ENCODE results near the gene PCF11. TPM values are rescaled to one million over a fixed set of nuclear protein-coding genes. Genes with fewer than 3 reads are reported as not detected.

Gene PCF11
- total RNA-seq, 1 experiment from 2014 or later = 41.9 TPM

GRCh38 chr11:83156996-83157593 lies at the start of gene PCF11 (continued):
- TF ChIP-seq, protein P1, sequence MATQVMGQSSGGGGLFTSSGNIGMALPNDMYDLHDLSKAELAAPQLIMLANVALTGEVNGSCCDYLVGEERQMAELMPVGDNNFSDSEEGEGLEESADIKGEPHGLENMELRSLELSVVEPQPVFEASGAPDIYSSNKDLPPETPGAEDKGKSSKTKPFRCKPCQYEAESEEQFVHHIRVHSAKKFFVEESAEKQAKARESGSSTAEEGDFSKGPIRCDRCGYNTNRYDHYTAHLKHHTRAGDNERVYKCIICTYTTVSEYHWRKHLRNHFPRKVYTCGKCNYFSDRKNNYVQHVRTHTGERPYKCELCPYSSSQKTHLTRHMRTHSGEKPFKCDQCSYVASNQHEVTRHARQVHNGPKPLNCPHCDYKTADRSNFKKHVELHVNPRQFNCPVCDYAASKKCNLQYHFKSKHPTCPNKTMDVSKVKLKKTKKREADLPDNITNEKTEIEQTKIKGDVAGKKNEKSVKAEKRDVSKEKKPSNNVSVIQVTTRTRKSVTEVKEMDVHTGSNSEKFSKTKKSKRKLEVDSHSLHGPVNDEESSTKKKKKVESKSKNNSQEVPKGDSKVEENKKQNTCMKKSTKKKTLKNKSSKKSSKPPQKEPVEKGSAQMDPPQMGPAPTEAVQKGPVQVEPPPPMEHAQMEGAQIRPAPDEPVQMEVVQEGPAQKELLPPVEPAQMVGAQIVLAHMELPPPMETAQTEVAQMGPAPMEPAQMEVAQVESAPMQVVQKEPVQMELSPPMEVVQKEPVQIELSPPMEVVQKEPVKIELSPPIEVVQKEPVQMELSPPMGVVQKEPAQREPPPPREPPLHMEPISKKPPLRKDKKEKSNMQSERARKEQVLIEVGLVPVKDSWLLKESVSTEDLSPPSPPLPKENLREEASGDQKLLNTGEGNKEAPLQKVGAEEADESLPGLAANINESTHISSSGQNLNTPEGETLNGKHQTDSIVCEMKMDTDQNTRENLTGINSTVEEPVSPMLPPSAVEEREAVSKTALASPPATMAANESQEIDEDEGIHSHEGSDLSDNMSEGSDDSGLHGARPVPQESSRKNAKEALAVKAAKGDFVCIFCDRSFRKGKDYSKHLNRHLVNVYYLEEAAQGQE (IDR thresholded peaks at IDR 0.05; ENCODE audit: low read depth) = no peak
- no peak for TF ChIP-seq ZFX (IDR thresholded peaks at IDR 0.05)
- TF ChIP-seq EZH2 (IDR thresholded peaks at IDR 0.05) = no peak
- TF ChIP-seq, protein P2, sequence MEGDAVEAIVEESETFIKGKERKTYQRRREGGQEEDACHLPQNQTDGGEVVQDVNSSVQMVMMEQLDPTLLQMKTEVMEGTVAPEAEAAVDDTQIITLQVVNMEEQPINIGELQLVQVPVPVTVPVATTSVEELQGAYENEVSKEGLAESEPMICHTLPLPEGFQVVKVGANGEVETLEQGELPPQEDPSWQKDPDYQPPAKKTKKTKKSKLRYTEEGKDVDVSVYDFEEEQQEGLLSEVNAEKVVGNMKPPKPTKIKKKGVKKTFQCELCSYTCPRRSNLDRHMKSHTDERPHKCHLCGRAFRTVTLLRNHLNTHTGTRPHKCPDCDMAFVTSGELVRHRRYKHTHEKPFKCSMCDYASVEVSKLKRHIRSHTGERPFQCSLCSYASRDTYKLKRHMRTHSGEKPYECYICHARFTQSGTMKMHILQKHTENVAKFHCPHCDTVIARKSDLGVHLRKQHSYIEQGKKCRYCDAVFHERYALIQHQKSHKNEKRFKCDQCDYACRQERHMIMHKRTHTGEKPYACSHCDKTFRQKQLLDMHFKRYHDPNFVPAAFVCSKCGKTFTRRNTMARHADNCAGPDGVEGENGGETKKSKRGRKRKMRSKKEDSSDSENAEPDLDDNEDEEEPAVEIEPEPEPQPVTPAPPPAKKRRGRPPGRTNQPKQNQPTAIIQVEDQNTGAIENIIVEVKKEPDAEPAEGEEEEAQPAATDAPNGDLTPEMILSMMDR (IDR thresholded peaks at IDR 0.05 in 2 of 3, conservative IDR thresholded peaks at IDR 0.05 in 1 of 3; ENCODE audit: borderline replicate concordance in 1 of 3, insufficient read depth in 1 of 3, low read depth in 2 of 3, low read length in 2 of 3) = no peak
- TF ChIP-seq MAX (IDR thresholded peaks at IDR 0.05) = no peak
- TF ChIP-seq ZNF274 (IDR thresholded peaks at IDR 0.05; ENCODE audit: low read depth, low read length) = no peak
- no peak for TF ChIP-seq SRF (IDR thresholded peaks at IDR 0.05; ENCODE audit: low read depth)

GRCh38 chr11:83112886-83113285 lies 44.0 kb upstream of the PCF11 start:
- no TSS peak for BruUV-seq (replicated peaks)
- H3K4me1 ChIP-seq (ENCODE audit: control insufficient read depth in 1 of 2, insufficient read depth in 2 of 2, low read length in 2 of 2) = no peaks in the 10 kb centered on the region
- H3K9me2 ChIP-seq (ENCODE audit: insufficient read depth) = no peaks in the 10 kb centered on the region
- no peaks in the 10 kb centered on the region for H3K27me3 ChIP-seq (ENCODE audit: insufficient read depth, low read length)
- no peak overlapping the region for H2AFZ ChIP-seq (ENCODE audit: low read depth, low read length, poor library complexity, severe bottlenecking)
- no peaks in the 10 kb centered on the region for H3K36me3 ChIP-seq (ENCODE audit: control insufficient read depth in 1 of 2, insufficient read depth in 2 of 2, low read length in 2 of 2)
- no peak overlapping the region for H3K27ac ChIP-seq (ENCODE audit: low read depth, low read length)
- no peak overlapping the region for H3K9ac ChIP-seq (ENCODE audit: low read length)
- no peaks in the 10 kb centered on the region for H3K9me3 ChIP-seq (ENCODE audit: control insufficient read depth in 1 of 2, insufficient read depth in 1 of 2, low read depth in 1 of 2, low read length in 2 of 2)
- ChIA-PET CTCF (no interaction called here), RAD21 (ENCODE audit: low non-redundant PET in 1 of 2, low total read pairs in 2 of 2, uncharacterized antibody in 2 of 2, unreplicated experiment in 2 of 2) (no interaction called here), POLR2A (no interaction called here)
- no peak overlapping the region for H3K4me2 ChIP-seq (ENCODE audit: low read length)
- H4K20me1 ChIP-seq (ENCODE audit: insufficient read depth) = no peaks in the 10 kb centered on the region
- intact Hi-C loops (cut with micrococcal nuclease) = no loop called here
- H3K79me2 ChIP-seq (ENCODE audit: insufficient read depth, low read length) = no peaks in the 10 kb centered on the region
- TF ChIP-seq JUND (IDR thresholded peaks at IDR 0.05) (no peak), POLR2A (IDR thresholded peaks at IDR 0.05; ENCODE audit: borderline replicate concordance, extremely low read depth, insufficient read depth, insufficient read length) (no peak), POLR2AphosphoS5 (IDR thresholded peaks at IDR 0.05; ENCODE audit: low read depth, low read length) (no peak), CEBPB (IDR thresholded peaks at IDR 0.05; ENCODE audit: low read depth) (no peak), TCF7L2 (IDR thresholded peaks at IDR 0.05; ENCODE audit: borderline replicate concordance, extremely low read depth, insufficient read depth, insufficient read length) (no peak), EZH2phosphoT487 (IDR thresholded peaks at IDR 0.05; ENCODE audit: borderline replicate concordance) (no peak)
- DNase-seq (ENCODE audit: low read depth, low spot score) = no peak
- H3K4me3 ChIP-seq (replicated peaks in 1 of 2; ENCODE audit: low read depth in 1 of 2, low read length in 2 of 2) = no peak overlapping the region
- ATAC-seq = no peak

Data from HCT116 (cell line).